Stomach (tissue), 9 donors: ENCODE results near the gene RPS6KA2. TPM values are rescaled to one million over a fixed set of nuclear protein-coding genes. Genes with fewer than 3 reads are reported as not detected.

Source experiments
- DNase-seq, 2 donors: peaks; one replicate each; pipeline versions ENCODE4 v3.0.0 to v3.0.0-alpha.2; 2013 to 2019
- H3K27ac ChIP-seq, 5 donors: fragments of 200-600 bp in 4 of 5; sonication (generic) in 4 of 5; one replicate each; pipeline ENCODE4 v1.5.1; 2013 to 2019; ENCODE audit warnings: mild to moderate bottlenecking in 1 of 5, moderate library complexity in 1 of 5
- H3K27me3 ChIP-seq, 3 donors: fragments of 200-600 bp; sonication (generic); one replicate each; pipeline ENCODE4 v1.5.1; 2017 to 2019; ENCODE audit warnings: mixed run types in 1 of 3
- H3K36me3 ChIP-seq, 4 donors: fragments of 200-600 bp; sonication (generic); 1 replicate in 3 of 4; 2 replicates in 1 of 4; pipeline ENCODE4 v1.5.1; 2016 to 2019
- H3K4me1 ChIP-seq, 4 donors: fragments of 200-600 bp; sonication (generic); one replicate each; pipeline ENCODE4 v1.5.1; 2016 to 2019
- H3K4me3 ChIP-seq, 4 donors: fragments of 200-600 bp; sonication (generic) in 3 of 4; one replicate each; pipeline ENCODE4 v1.5.1; 2016 to 2019; ENCODE audit warnings: mild to moderate bottlenecking in 1 of 4
- H3K9me3 ChIP-seq, 4 donors: fragments of 200-600 bp; sonication (generic); one replicate each; pipeline ENCODE4 v1.5.1; 2016 to 2019
- CTCF ChIP-seq, 7 experiments: fragments of 450-650 bp in 4 of 7; fragments of 200-600 bp in 3 of 7; sonication (generic) in 3 of 7; IDR thresholded peaks; one replicate each; pipeline ENCODE4 v1.5.1; 2016 to 2019; ENCODE audit warnings: antibody characterized with exemption in 7 of 7, control low read depth in 2 of 7, mild to moderate bottlenecking in 1 of 7
- EP300 ChIP-seq: sonication (generic); formaldehyde crosslinking; IDR thresholded peaks from one replicate; pipeline ENCODE4 v1.6.1; 2017; ENCODE audit warnings: antibody characterized with exemption
- POLR2A ChIP-seq, 4 donors: fragments of 450-650 bp; IDR thresholded peaks; one replicate each; pipeline ENCODE4 v1.6.1; 2016; ENCODE audit warnings: antibody characterized with exemption in 4 of 4, control low read depth in 2 of 4, mild to moderate bottlenecking in 1 of 4, moderate library complexity in 1 of 4
- POLR2AphosphoS5 ChIP-seq, 3 donors: sonication (generic); formaldehyde crosslinking; IDR thresholded peaks; one replicate each; pipeline ENCODE4 v1.6.1; 2016; ENCODE audit warnings: antibody characterized with exemption in 3 of 3
- WGBS, 5 donors: extraction: QIAGEN DNeasy Blood & Tissue Kit in 3 of 5; methylation state at CpG; one replicate each; pipeline versions ENCODE4 v1.1.5 to v1.1.7; 2013 to 2018; 5-methylcytosine and 5-hydroxymethylcytosine counted together
- intact Hi-C: fragments of 100-400 bp; cut with DNase I; formaldehyde crosslinking; loops from one replicate; pipeline ENCODE4 v1.15.1; 2023; ENCODE audit warnings: low total_unique reads
- polyA plus RNA-seq, 3 donors: library from polyadenylated mRNA; stranded (reverse); fragments of 200-250 nt; gene quantifications; one replicate each; pipeline ENCODE4 v1.2.3, GENCODE V29; 2013
- total RNA-seq, 5 donors: library from RNA; depleted of rRNA; stranded (reverse); fragments of >200 nt; gene quantifications; one replicate each; pipeline versions ENCODE4 v1.1.0 to v1.2.3, GENCODE V29; 2014 to 2016
- donor health status: healthy with polysubstance abuse.
- donor health status: Bipolar disorder and iron deficiency.
- donor health status: healthy.

RPS6KA2 gene
- total and polyA plus RNA-seq, 8 donors, result 10.9 to 150 (median 68.0) TPM

GRCh38 chr6:166618866-166619761 lies 7.9 kb downstream of the RPS6KA2 start:
- H3K4me1 ChIP-seq, result peaks cover 37 to 78% (median 56%) of the 10 kb centered on the region in 4 donors
- intact Hi-C loops, result no loop called here
- no peak for DNase-seq
- no peaks in the 10 kb centered on the region for H3K27me3 ChIP-seq
- no peaks in the 10 kb centered on the region for H3K9me3 ChIP-seq
- H3K27ac ChIP-seq, result peak overlapping the region; percentile 61 to 84 (median 73)
- peaks cover 0 to 9% (median 7%) of the 10 kb centered on the region in 4 donors for H3K36me3 ChIP-seq
- WGBS, 5 donors, result 90 to 97% (median 96%) methylated on average over 27 of the region's 27 CpGs
- H3K4me3 ChIP-seq, result no peak overlapping the region
- TF ChIP-seq POLR2A (IDR thresholded peaks at IDR 0.05) (no peak), CTCF (IDR thresholded peaks at IDR 0.05) (no peak), POLR2AphosphoS5 (IDR thresholded peaks at IDR 0.05) (no peak), EP300 (no peak)

- Histone ChIP-seq H3K36me3 (peaks cover 0 to 9% (median 7%) of the 10 kb centered on the region in 4 donors), H3K27me3 (no peaks in the 10 kb centered on the region), H3K4me1 (peaks cover 32 to 76% (median 55%) of the 10 kb centered on the region in 4 donors), H3K9me3 (no peaks in the 10 kb centered on the region), H3K4me3 (no peak overlapping the region), H3K27ac (peak overlapping the region in 1 of 5 donors; percentile 84)
- no peak for TF ChIP-seq POLR2AphosphoS5 (IDR thresholded peaks at IDR 0.05)
- no peak for TF ChIP-seq POLR2A (IDR thresholded peaks at IDR 0.05)
- TF ChIP-seq CTCF (IDR thresholded peaks at IDR 0.05), result no peak
- no peak for TF ChIP-seq EP300
- intact Hi-C loops, result no loop called here
- no peak for DNase-seq
- WGBS, 5 donors, result 92 to 98% (median 96%) methylated on average over 4 of the region's 4 CpGs
Observed at GRCh38 chr6:166618251-166618650, 8.8 kb downstream of the RPS6KA2 start.

GRCh38 chr6:166617359-166617758 lies 9.7 kb downstream of the RPS6KA2 start:
- no peaks in the 10 kb centered on the region for H3K9me3 ChIP-seq
- H3K36me3 ChIP-seq, result peaks cover 0 to 9% (median 7%) of the 10 kb centered on the region in 4 donors
- TF ChIP-seq POLR2A (IDR thresholded peaks at IDR 0.05) (no peak), CTCF (IDR thresholded peaks at IDR 0.05) (no peak), POLR2AphosphoS5 (IDR thresholded peaks at IDR 0.05) (no peak), EP300 (no peak)
- 87 to 91% (median 89%) methylated on average over 7 of the region's 7 CpGs for WGBS, 5 donors
- peaks cover 24 to 76% (median 52%) of the 10 kb centered on the region in 4 donors for H3K4me1 ChIP-seq
- no peaks in the 10 kb centered on the region for H3K27me3 ChIP-seq
- no peak overlapping the region for H3K4me3 ChIP-seq
- no peak overlapping the region for H3K27ac ChIP-seq
- no peak for DNase-seq
- intact Hi-C loops, result no loop called here

- DNase-seq, result no peak
- H3K27me3 ChIP-seq, result no peaks in the 10 kb centered on the region
- H3K4me3 ChIP-seq, result no peak overlapping the region
- peaks cover 24 to 69% (median 48%) of the 10 kb centered on the region in 4 donors for H3K4me1 ChIP-seq
- no peaks in the 10 kb centered on the region for H3K9me3 ChIP-seq
- peak overlapping the region in 2 of 5 donors; percentile 8 to 69 for H3K27ac ChIP-seq
- peaks cover 0 to 9% (median 7%) of the 10 kb centered on the region in 4 donors for H3K36me3 ChIP-seq
- TF ChIP-seq POLR2AphosphoS5 (IDR thresholded peaks at IDR 0.05) (no peak), CTCF (IDR thresholded peaks at IDR 0.05) (no peak), EP300 (no peak)
- intact Hi-C loops, result no loop called here
- 95 to 96% (median 95%) methylated on average over 12 to 22 of the region's 22 CpGs for WGBS, 5 donors
Observed at GRCh38 chr6:166616261-166617238, 10.5 kb downstream of the RPS6KA2 start.
